ENCODE results near the gene SH2D1B.
"Not testable (repeated sequence)": the region's sequence is repeated elsewhere in the genome, so short reads cannot be mapped to it uniquely, and the experiment has no call there.

Gene SH2D1B

GRCh38 chr1:162422662-162423375, 10.9 kb upstream of the SH2D1B start:
- no CpG with 5 or more reads among the region's 10 CpGs for WGBS (ENCODE audit: extremely low coverage, insufficient coverage, insufficient read length)
- H2BK120ac ChIP-seq (ENCODE audit: insufficient read depth, low read length, poor library complexity) = no peak overlapping the region
- H3K14ac ChIP-seq (ENCODE audit: low read length) = no peak overlapping the region
- H3K4ac ChIP-seq (ENCODE audit: low read depth, low read length) = no peak overlapping the region
- H3K9me3 ChIP-seq (ENCODE audit: insufficient read depth, low read depth, low read length) = no peaks in the 10 kb centered on the region
- no peak for DNase-seq
- no peak overlapping the region for H2BK5ac ChIP-seq (ENCODE audit: low read depth, low read length, poor library complexity)
- H4K8ac ChIP-seq (ENCODE audit: low read depth, low read length) = no peak overlapping the region
- no peaks in the 10 kb centered on the region for H3K27me3 ChIP-seq (ENCODE audit: insufficient read depth, low read length)
- no peak overlapping the region for H4K12ac ChIP-seq (ENCODE audit: low read depth, low read length)
- no peak overlapping the region for H3K9ac ChIP-seq (ENCODE audit: low read length)
- no peak overlapping the region for H3K23ac ChIP-seq (ENCODE audit: low read length)
- H3K27ac ChIP-seq (ENCODE audit: low read depth, low read length) = no peak overlapping the region
- H3K79me2 ChIP-seq (ENCODE audit: control insufficient read depth, insufficient read depth, low read length, poor library complexity) = no peaks in the 10 kb centered on the region
- H4K91ac ChIP-seq (ENCODE audit: low read depth, low read length) = no peak overlapping the region
- no peaks in the 10 kb centered on the region for H3K4me1 ChIP-seq (ENCODE audit: control insufficient read depth in 1 of 2, insufficient read depth in 2 of 2, low read length in 2 of 2)
- H3K36me3 ChIP-seq (ENCODE audit: control insufficient read depth in 1 of 2, insufficient read depth in 2 of 2, low read length in 2 of 2) = no peaks in the 10 kb centered on the region
- no peak overlapping the region for H3K4me3 ChIP-seq (ENCODE audit: low read depth, low read length)
- no peak overlapping the region for H2AFZ ChIP-seq (ENCODE audit: insufficient read depth, low read length, poor library complexity)
- H3K18ac ChIP-seq (ENCODE audit: low read length) = no peak overlapping the region
- no peak overlapping the region for H3K4me2 ChIP-seq (ENCODE audit: low read length)
- no peak overlapping the region for H2AK5ac ChIP-seq (ENCODE audit: low read length)
- H3K79me1 ChIP-seq (ENCODE audit: low read length) = no peaks in the 10 kb centered on the region
- H2BK12ac ChIP-seq (ENCODE audit: low read length) = no peak overlapping the region

GRCh38 chr1:162421258-162422164, 9.6 kb upstream of the SH2D1B start:
- Histone ChIP-seq H3K79me2 (ENCODE audit: control insufficient read depth, insufficient read depth, low read length, poor library complexity) (no peaks in the 10 kb centered on the region), H3K9ac (ENCODE audit: low read length) (no peak overlapping the region), H2BK5ac (ENCODE audit: low read depth, low read length, poor library complexity) (no peak overlapping the region), H4K91ac (ENCODE audit: low read depth, low read length) (no peak overlapping the region), H3K27ac (ENCODE audit: low read depth, low read length) (no peak overlapping the region), H3K18ac (ENCODE audit: low read length) (no peak overlapping the region), H3K4me1 (ENCODE audit: control insufficient read depth in 1 of 2, insufficient read depth in 2 of 2, low read length in 2 of 2) (no peaks in the 10 kb centered on the region), H2BK120ac (ENCODE audit: insufficient read depth, low read length, poor library complexity) (no peak overlapping the region), H3K4me3 (ENCODE audit: low read depth, low read length) (no peak overlapping the region), H4K12ac (ENCODE audit: low read depth, low read length) (no peak overlapping the region), H3K27me3 (ENCODE audit: insufficient read depth, low read length) (no peaks in the 10 kb centered on the region), H4K8ac (ENCODE audit: low read depth, low read length) (no peak overlapping the region), H3K4ac (ENCODE audit: low read depth, low read length) (no peak overlapping the region), H3K36me3 (ENCODE audit: control insufficient read depth in 1 of 2, insufficient read depth in 2 of 2, low read length in 2 of 2) (no peaks in the 10 kb centered on the region), H2AK5ac (ENCODE audit: low read length) (no peak overlapping the region), H3K23ac (ENCODE audit: low read length) (no peak overlapping the region), H3K4me2 (ENCODE audit: low read length) (no peak overlapping the region), H3K9me3 (ENCODE audit: insufficient read depth, low read depth, low read length) (no peaks in the 10 kb centered on the region), H2BK12ac (ENCODE audit: low read length) (no peak overlapping the region), H3K79me1 (ENCODE audit: low read length) (no peaks in the 10 kb centered on the region), H3K14ac (ENCODE audit: low read length) (no peak overlapping the region), H2AFZ (ENCODE audit: insufficient read depth, low read length, poor library complexity) (no peak overlapping the region)
- no CpG with 5 or more reads among the region's 5 CpGs for WGBS (ENCODE audit: extremely low coverage, insufficient coverage, insufficient read length)
- DNase-seq = no peak

GRCh38 chr1:162420120-162420519, 8.2 kb upstream of the SH2D1B start:
- H3K4me1 ChIP-seq (ENCODE audit: control insufficient read depth in 1 of 2, insufficient read depth in 2 of 2, low read length in 2 of 2) = no peaks in the 10 kb centered on the region
- no CpG with 5 or more reads among the region's 3 CpGs for WGBS (ENCODE audit: extremely low coverage, insufficient coverage, insufficient read length)
- H3K27ac ChIP-seq (ENCODE audit: low read depth, low read length) = no peak overlapping the region
- H3K27me3 ChIP-seq (ENCODE audit: insufficient read depth, low read length) = no peaks in the 10 kb centered on the region
- no peak overlapping the region for H3K4me2 ChIP-seq (ENCODE audit: low read length)
- H4K8ac ChIP-seq (ENCODE audit: low read depth, low read length) = no peak overlapping the region
- no peak overlapping the region for H2BK120ac ChIP-seq (ENCODE audit: insufficient read depth, low read length, poor library complexity)
- H2BK12ac ChIP-seq (ENCODE audit: low read length) = no peak overlapping the region
- H3K79me2 ChIP-seq (ENCODE audit: control insufficient read depth, insufficient read depth, low read length, poor library complexity) = no peaks in the 10 kb centered on the region
- no peaks in the 10 kb centered on the region for H3K9me3 ChIP-seq (ENCODE audit: insufficient read depth, low read depth, low read length)
- no peak overlapping the region for H2AK5ac ChIP-seq (ENCODE audit: low read length)
- H3K23ac ChIP-seq (ENCODE audit: low read length) = no peak overlapping the region
- no peak overlapping the region for H3K4me3 ChIP-seq (ENCODE audit: low read depth, low read length)
- DNase-seq = no peak
- no peak overlapping the region for H3K9ac ChIP-seq (ENCODE audit: low read length)
- H4K12ac ChIP-seq (ENCODE audit: low read depth, low read length) = no peak overlapping the region
- H3K79me1 ChIP-seq (ENCODE audit: low read length) = no peaks in the 10 kb centered on the region
- H3K14ac ChIP-seq (ENCODE audit: low read length) = no peak overlapping the region
- H2AFZ ChIP-seq (ENCODE audit: insufficient read depth, low read length, poor library complexity) = no peak overlapping the region
- H2BK5ac ChIP-seq (ENCODE audit: low read depth, low read length, poor library complexity) = no peak overlapping the region
- H3K36me3 ChIP-seq (ENCODE audit: control insufficient read depth in 1 of 2, insufficient read depth in 2 of 2, low read length in 2 of 2) = no peaks in the 10 kb centered on the region
- no peak overlapping the region for H3K18ac ChIP-seq (ENCODE audit: low read length)
- no peak overlapping the region for H3K4ac ChIP-seq (ENCODE audit: low read depth, low read length)
- H4K91ac ChIP-seq (ENCODE audit: low read depth, low read length) = no peak overlapping the region

GRCh38 chr1:162419450-162419931, 7.6 kb upstream of the SH2D1B start:
- not testable (repeated sequence) for H4K12ac ChIP-seq (ENCODE audit: low read depth, low read length); H3K27ac ChIP-seq (ENCODE audit: low read depth, low read length); H4K91ac ChIP-seq (ENCODE audit: low read depth, low read length); H2BK12ac ChIP-seq (ENCODE audit: low read length); H3K36me3 ChIP-seq (ENCODE audit: control insufficient read depth in 1 of 2, insufficient read depth in 2 of 2, low read length in 2 of 2); H3K9ac ChIP-seq (ENCODE audit: low read length); H4K8ac ChIP-seq (ENCODE audit: low read depth, low read length); H3K4me3 ChIP-seq (ENCODE audit: low read depth, low read length); H3K79me1 ChIP-seq (ENCODE audit: low read length); H3K23ac ChIP-seq (ENCODE audit: low read length); H3K79me2 ChIP-seq (ENCODE audit: control insufficient read depth, insufficient read depth, low read length, poor library complexity); H3K4me2 ChIP-seq (ENCODE audit: low read length); H2BK120ac ChIP-seq (ENCODE audit: insufficient read depth, low read length, poor library complexity); H3K4ac ChIP-seq (ENCODE audit: low read depth, low read length); H3K4me1 ChIP-seq (ENCODE audit: control insufficient read depth in 1 of 2, insufficient read depth in 2 of 2, low read length in 2 of 2); DNase-seq; H2AFZ ChIP-seq (ENCODE audit: insufficient read depth, low read length, poor library complexity); H2BK5ac ChIP-seq (ENCODE audit: low read depth, low read length, poor library complexity); H3K9me3 ChIP-seq (ENCODE audit: insufficient read depth, low read depth, low read length); H2AK5ac ChIP-seq (ENCODE audit: low read length); H3K18ac ChIP-seq (ENCODE audit: low read length); H3K14ac ChIP-seq (ENCODE audit: low read length); H3K27me3 ChIP-seq (ENCODE audit: insufficient read depth, low read length)
- no CpG with 5 or more reads among the region's 9 CpGs for WGBS (ENCODE audit: extremely low coverage, insufficient coverage, insufficient read length)
